HG02943 (cell line): ENCODE results near the gene EGFL8.

Experiments used
- ATAC-seq: cut with Tn5 transposase; IDR thresholded peaks from one replicate; pipeline ENCODE4 v1.9.1; 2021; ENCODE audit warnings: mild to moderate bottlenecking, low read depth, moderate library complexity; ENCODE audit not compliant: unreplicated experiment

The EGFL8 gene

DNA sequence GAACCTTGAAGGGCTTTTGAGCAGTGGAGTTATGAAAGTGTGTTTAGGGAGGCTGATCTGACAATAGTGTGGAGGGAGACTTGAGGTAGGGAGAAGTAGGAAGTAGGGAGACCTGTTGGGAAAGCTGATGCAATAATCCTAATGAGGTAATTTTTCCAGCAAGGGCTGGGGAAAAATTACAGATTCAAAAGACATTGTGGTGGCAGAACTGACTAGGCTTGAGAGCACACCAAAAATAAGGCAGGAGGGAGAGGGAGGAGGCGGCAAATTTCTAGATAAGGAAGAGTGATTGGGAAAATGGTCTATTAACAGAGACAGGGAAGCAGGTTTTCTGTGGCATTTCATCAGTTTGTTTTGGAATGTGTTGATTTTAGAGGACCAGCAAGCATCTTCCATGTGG is 18.1 kb upstream of the EGFL8 start:
- no peak for ATAC-seq

DNA sequence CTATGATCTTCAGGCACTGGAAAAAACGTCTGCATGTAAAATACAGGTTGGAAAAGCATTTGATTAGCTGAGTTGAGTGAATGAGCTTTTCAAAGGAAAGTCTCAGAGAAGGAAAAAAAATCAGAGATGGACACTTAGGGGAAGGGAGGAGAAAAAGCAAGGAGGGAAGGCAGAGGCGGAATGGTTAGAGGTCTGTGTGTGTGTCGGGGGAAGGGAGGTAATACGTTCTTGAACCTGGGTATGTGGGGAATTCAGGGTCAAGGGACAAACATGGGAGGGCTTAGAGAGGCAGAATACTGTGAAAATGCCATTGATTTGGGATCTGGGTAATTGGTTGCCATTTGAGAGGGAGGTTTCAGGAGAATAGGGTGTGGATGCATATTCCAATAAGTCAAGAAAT is 17.7 kb upstream of the EGFL8 start:
- ATAC-seq, result no peak

DNA sequence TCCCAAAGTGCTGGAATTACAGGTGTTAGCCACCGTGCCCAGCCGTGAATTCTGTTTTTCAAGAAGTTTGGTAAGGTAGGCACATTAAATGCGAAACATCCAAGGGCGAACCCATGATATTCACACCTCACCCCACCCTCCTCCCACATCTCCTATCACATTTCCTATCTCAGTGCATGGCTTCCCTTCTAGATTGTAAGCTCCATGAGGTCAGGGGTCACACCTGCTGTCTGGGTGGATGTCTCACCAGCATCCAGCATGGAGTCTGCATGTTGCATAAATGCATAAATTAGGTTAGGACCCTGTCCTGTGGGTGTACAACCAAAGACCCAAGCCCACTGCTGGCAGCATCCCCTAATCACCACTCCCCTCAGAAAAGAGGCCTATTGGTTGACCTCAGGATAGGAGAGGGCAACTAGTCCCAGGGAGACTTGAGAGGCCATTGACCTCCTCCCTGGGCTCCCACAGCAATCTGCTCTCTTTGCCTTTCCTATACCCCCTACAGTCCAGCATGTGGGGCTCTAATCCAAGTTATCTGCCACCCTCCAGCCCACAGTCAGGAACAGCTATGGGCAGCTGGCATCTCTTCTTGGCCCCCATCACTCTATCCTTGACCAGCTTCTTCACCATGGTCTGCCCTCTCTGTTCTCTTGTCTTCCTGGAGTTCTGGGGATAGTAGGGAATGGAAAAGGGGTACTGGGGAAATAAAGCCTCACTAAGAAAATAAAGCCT is 16.8 kb upstream of the EGFL8 start:
- no peak for ATAC-seq

DNA sequence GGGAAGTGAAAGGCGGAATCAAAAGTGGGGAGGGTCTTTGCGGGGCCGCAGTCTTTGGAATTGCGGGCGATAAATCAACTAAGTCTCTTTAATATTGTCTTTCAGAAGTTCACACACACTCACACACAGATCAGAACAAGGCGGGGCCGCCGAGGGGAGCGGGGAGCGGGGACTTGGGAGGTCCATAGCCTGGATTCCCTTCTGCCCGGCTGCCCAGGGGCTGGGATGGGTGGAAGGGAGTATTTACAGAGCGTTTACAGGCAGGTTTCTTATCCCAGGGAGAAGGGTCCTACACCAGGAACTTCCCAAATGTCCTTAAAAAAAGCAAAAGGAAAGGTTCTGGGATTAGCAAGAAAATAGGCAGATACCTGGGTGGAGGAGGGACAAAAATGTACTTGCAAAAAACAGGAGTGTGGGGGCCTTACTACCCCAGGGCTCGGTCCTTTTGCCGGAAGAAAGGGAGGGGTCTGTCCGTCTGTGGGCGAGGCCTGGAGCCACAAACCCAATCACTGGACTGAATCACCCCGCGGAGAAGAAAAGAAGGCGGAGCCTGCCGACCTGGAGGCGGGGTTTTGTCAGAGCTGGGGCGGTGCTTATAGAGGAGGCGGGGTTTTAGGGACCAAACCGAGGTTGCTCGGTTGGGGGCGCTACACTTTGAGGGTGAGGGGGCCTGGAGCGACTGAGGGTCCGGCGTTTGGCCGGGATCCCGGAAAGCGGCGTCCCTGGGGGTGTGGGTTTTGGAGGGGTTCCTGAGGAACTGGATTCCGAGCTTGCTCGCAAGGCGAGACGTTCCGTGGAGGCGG is 15.9 kb upstream of the EGFL8 start:
- ATAC-seq, result no peak

DNA sequence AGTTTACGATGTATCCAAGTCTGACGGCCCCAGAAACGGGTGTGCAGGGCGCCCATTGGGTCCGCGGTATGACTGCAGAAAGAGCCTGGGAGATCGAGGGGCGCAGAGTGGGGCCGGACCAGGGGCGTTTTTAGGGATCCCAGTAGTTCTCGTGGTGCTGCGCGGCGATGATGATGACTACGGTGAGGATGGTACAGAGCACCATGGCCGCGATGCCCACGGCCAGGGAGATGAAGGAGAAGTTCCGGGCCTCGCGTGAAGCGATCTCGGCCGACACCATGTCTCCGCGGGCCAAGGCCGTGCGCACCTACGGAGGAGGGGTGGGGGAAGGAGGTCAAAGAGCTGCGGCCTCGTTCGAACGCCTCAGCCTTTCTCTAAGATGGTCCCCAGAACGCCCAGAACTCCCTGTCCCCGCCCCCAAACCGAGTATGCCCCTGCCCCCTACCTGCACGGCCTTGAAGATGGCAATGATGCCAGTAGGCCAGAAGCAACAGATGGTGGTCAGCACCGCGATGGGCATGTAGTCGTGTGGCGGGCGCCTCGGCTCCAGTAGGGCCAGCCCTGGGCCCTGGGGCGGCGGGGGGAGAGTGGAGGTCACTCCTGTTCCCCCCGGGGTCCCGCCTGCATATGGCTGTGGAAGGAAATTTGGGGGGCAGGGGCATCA is 15.2 kb upstream of the EGFL8 start:
- ATAC-seq, result no peak

DNA sequence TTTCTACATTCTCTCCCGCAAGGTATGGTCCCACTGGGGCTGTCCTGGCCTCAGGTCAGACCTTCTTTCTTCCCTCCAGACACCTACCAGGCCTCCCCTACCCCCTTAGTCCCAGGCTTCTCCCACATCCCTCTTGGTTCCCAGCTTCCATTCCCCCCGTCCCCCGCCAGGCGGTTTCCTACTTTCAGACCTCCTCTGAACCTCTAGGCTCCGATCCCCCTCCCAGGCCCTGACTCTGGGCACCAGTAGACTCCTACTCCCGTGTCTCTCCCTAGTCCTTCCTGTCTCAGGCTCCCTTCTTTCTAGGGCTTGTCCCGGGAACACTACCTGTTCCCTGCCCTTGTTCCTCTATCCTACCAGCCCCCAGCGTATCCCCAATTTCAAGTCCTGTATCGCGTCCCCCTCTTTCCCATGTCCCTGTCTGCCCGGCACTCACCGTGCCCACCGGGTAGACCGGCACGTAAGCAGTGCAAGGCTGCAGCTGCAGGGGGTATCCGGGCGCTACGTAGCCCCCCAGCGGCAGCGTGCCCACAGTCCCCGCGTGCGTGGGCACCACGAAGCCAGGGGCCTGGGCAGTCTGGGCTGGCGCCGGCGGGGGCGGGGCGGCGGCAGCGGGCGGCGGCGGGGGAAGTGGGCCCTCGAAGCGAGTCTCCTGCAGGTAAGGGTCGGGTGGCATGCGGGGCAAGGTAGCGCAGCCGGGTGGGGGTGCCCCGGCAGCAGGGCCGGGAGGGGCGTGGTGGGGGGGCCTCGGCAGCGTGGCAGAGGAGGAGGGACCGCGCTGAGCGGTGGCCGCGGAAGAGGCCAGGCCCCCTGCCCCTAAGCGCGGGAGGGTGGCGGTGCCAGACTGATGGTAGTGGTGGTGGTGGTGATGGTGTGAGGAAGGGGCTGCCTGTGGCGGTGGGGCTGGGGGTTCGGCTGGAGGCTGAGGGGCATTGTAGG is 14.2 kb upstream of the EGFL8 start:
- no peak for ATAC-seq

DNA sequence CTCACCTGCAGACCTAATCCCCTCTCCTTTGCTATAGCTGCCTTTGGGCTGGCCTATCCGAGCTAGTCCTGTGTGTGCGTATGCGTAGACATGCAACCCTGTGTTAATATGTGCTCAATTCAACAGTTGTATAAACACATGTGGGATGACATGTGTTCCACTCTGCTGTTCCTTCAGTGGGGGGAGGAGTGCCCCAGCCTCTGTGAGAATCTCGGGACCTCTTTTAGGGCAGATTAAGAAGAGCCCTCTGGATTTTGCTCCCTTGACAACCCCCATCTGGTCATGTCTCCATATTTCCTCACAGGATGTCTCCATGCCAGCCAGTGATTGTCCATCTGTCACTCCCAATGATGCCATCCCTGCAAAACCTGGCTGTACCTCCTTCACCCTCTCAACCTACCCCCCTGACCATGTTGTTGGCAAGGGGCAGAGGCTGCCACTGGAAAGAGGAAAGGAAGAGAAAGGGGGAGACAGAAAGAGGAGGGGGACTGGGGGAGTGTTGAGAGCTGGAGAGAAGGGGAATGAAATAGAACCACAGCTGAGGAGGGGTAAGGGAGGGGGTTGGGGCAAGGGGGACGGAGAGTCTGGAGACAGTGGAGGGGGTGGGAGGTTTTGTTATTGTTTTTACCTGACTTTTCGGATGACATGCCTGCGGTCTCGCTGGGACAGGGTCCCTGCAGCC is 13.1 kb upstream of the EGFL8 start:
- ATAC-seq, result no peak

DNA sequence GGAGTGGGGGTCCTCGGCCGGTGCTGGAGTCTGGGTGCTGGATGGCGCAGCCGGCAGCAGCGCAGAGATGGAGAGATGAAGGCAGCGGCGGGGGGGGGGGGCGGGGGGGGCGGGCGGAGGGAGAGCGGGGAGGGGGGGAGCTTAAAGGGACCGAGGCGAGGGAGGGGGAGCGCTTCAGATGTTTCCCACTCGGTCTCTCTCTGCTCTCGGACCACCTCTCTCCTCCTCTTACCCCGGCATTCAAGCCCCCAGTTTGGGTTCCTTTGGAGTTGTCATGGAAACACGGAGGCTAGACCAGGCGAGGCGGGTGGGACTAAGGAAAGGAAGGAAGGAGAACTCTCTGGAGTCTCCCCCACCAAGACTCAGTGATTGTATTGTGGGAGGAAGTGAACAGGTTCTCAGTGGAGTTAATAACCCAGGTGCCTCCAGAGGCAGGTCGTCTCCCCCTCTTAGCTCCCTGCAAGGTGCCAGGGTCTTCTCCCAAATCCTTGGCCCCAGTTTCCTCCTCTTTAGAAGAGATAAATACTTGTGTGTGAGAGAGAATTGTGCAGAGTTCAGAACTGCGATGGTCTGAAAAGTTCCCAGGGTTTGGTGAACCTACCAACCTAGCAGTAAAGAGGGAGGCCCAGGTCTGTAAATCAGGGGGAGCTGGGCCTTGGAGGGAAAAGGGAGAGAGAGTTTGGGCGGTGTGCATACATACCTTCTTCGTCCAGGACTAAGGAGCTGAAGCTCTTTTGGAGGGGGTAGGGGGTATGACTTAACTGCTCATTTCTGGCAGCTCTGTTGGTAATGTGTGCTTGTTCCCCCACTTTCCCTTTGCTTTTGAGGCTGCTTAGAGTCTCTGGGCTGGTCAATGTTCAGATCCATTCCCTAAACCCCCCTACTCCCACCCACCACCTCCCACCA is 12.3 kb upstream of the EGFL8 start, which contains the start of gene PRRT1:
Gene PRRT1, minus strand, starts transcription at position 77 of the 906 bp plus-strand sequence. CDS start 112 bp downstream, outside the sequence.
- no peak for ATAC-seq

DNA sequence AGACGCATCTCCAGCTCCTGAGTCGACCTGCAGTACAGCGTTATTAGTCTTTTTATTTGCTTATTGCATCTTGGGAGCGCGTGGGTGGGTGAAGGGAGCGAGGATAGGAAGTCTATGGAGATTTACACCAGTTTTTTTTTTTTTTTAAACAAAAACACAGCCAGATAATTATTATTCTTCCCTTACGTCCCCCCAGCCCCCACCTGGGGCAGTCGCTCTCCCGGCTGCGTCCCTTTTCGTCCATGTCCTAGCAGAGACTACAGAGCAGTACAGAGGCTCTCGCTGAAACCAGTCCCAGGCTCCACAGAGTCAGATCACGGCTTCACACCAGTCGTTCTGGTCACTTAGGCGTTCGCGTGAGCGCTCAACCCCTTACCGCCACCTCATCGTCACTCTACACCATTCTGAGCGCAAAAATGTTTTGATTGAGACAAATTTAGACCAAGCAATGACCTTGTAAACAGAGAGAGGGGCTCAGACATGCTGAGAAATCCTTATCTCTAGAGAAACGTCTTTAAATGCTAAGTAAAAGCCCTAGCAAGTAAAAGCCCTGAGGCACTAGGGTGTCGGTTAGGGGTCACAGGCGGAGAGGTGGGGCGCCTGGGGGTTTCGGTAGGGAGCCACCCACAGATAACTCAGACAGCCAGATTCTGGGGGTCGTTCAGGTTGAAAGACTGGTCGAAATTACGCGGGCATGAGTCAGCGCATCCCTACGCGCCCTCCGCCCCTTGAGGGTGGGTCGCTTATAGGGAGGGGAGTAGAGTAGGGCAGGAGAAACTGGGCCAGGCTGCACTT is 11.4 kb upstream of the EGFL8 start:
- ATAC-seq, result no peak

DNA sequence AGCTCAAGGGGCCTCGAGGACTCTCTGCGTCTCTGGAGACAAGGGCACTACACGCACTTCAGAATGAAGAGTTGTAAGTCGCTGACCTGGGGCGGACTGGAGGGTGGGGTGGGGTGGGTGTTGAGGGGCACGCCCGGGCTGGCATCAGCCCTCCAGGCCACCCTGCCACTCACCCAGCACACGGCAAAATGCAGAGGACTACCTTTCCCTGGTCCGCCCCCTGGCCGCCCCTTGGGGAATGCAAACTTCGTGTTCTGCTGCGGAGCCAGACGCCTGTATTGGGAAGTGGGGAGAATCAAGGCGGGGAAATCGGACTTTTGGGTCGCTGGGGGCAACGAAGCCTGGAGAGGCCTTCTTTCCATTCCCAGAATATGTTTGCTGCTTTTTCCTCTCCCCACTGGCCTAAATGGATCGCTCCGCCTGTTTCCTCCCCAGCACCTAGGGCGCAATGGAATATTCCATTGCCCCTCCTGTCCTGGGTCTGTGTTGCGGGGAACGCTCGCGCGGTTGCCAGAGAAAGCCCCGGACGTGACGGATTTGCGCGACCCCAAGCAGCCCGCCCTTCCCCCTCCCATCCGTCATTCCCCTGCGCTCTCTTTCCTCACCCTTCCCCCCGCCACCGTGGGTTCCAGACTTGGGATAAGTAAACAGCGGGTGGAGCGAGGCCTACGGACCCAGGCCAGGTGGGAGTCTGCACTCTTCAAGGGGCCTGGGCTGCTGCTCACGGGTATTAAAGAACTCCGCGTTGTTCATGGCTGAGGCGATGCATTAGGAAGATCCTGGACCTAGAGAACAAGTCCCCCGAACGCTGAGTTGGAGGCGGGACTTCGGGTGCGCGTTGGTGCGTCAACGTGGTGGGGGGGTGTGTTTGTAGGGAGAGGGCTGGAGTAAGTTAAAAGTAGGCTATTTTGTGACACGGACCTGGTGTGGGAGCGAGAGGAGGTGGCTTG is 10.6 kb upstream of the EGFL8 start, which contains the start of gene PPT2:
Gene PPT2, plus strand, starts transcription at position 578 of the 950 bp plus-strand sequence. CDS start 454 bp downstream, outside the sequence.
- ATAC-seq, result peak; percentile 25

DNA sequence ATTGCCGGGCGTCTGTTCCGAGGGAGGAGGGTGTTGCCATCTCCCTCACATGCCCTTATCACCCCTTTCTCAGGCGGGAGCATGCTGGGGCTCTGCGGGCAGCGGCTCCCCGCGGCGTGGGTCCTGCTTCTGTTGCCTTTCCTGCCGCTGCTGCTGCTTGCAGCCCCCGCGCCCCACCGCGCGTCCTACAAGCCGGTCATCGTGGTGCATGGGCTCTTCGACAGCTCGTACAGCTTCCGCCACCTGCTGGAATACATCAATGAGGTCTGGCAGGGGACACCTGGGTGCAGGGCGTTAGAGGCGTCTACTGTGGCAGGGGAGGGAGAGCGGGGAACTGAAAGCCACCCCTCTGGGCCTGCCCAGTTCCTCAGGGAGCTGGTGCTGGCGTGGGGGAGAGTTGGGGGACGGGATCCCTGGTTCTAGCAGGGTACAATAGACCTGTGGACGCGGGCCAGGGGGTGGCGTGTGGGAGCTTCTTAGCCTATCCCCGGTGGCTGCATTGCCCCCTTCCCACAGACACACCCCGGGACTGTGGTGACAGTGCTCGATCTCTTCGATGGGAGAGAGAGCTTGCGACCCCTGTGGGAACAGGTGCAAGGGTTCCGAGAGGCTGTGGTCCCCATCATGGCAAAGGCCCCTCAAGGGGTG is 9.8 kb upstream of the EGFL8 start:
- ATAC-seq, result peak; percentile 55

DNA sequence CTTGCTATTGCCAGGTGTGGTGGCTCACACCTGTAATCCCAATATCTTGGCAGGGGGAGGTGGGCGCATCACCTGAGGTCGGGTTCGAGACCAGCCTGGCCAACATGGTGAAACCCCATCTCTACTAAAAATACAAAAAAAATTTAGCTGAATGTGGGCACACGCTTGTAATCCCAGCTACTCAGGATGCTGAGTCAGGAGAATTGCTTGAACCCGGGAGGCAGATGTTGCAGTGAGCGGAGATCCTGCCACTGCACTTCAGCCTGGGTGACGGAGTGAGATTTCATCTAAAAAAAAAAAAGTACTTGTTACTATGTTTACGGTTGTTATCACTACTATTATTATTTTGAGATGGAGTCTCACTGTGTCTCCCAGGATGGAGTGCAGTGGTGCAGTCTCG is 7.5 kb upstream of the EGFL8 start:
- no peak for ATAC-seq

DNA sequence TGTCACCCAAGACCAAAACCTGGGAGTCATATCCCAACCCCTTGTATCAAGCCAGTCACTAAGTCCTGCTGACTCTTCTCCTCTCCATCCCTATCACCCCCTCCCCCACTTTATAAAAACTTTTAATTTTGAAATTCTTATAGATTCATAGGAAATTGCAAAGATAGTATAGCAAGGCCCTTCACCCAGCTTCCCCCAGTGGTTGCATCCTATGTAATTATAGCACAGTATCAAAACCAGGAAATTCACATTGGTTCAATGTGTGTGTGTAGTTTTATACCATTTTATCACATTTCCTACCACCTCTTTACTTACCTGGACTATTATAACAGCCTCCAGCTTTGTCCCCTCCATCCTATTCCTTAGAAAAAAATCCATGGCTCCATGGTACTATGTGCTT is 6.3 kb upstream of the EGFL8 start:
- no peak for ATAC-seq

DNA sequence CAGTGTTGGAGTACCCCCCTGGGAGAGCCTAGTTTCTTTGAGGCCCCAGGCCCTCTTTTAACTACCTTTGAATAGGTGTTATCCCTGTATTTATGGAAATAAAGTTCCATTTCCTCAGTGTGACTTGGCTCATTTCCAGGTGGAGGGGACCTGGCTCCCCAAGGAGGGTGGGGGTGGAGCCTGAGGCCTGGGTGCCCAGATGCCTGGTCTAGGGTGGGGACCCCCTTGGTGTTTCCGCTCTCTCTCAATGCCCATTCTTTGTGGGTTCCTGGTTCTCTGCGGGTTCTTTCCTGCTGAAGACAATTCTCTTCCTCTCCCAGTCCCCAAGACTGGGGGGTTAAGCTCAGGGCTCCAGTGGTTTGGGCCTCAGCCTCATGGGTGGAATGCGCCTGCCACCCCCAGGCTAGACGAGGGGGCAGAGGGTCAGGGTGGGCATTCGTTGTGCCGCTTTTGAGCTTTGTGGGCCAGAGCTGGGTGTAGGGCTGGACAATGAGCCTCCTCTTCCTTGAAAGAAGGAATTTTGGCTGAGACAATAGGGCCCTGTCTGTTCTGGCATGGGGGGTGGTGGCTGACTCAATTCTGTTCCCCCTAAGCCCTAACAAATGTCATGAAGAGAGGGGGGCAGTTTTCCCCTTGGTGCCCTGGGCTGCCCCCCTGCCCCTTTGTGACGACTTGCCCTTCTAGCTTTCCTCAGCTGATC is 686 bp upstream of the EGFL8 start:
- no peak for ATAC-seq

DNA sequence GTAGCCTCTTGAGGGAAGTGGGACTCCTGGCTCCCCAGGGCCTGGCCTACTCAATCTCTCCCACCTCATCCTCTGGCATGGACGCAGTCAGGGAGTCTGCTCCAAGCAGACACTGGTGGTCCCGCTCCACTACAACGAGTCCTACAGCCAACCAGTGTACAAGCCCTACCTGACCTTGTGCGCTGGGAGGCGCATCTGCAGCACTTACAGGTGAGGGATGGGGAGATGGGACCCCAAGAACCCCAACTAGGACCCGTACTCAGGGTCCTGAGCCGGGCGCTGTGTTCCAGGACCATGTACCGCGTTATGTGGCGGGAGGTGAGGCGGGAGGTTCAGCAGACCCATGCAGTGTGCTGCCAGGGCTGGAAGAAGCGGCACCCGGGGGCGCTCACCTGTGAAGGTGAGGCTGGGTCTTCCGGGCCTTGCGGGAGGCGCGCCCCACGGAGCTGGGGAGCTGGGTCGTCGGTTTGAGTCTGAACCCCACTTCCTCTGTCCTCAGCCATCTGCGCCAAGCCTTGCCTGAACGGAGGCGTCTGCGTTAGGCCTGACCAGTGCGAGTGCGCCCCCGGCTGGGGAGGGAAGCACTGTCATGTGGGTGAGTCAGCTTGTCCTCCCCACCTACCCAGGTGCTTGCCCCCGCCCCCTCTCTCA is 2.1 kb downstream of the EGFL8 start:
- ATAC-seq, result no peak
